Skeletal muscle tissue (tissue), 4 donors: Measurements from ENCODE around the gene NGDN. TPM values are rescaled to one million over a fixed set of nuclear protein-coding genes. Genes with fewer than 3 reads are reported as not detected.

ENCODE experiments used
- H3K27ac ChIP-seq: one replicate; pipeline ENCODE4 v1.7.0; 2013; ENCODE audit warnings: mild to moderate bottlenecking, low read depth, low read length, inconsistent platforms
- H3K27me3 ChIP-seq, 3 donors: one replicate each; pipeline ENCODE4 v1.7.0; 2013; ENCODE audit warnings: low read length in 3 of 3; ENCODE audit not compliant: control insufficient read depth in 3 of 3, insufficient read depth in 3 of 3
- H3K36me3 ChIP-seq, 3 donors: one replicate each; pipeline ENCODE4 v1.7.0; 2013; ENCODE audit warnings: low read length in 3 of 3; ENCODE audit not compliant: control insufficient read depth in 3 of 3, insufficient read depth in 3 of 3
- H3K4me1 ChIP-seq, 3 donors: one replicate each; pipeline ENCODE4 v1.7.0; 2013; ENCODE audit warnings: low read length in 3 of 3, mild to moderate bottlenecking in 3 of 3; ENCODE audit not compliant: control insufficient read depth in 3 of 3, insufficient read depth in 3 of 3
- H3K4me3 ChIP-seq, 3 donors: one replicate each; pipeline ENCODE4 v1.7.0; 2013; ENCODE audit warnings: low read length in 3 of 3
- H3K9ac ChIP-seq, 3 donors: one replicate each; pipeline ENCODE4 v1.7.0; 2013; ENCODE audit warnings: low read length in 3 of 3, mild to moderate bottlenecking in 3 of 3, moderate library complexity in 2 of 3, low read depth in 1 of 3
- H3K9me3 ChIP-seq, 3 donors: one replicate each; pipeline ENCODE4 v1.7.0; 2013; ENCODE audit warnings: low read length in 3 of 3; ENCODE audit not compliant: control insufficient read depth in 3 of 3
- total RNA-seq: library from RNA; depleted of rRNA; stranded (reverse); fragments of >200 nt; gene quantifications from one replicate; pipeline ENCODE4 v1.2.3, GENCODE V29; 2014
- donor health status: Osteomylitis.

The NGDN gene
- total RNA-seq, 1 donor from 2014 or later, result 32.4 TPM

GRCh38 chr14:23438101-23438971 lies 31.2 kb upstream of the NGDN start:
- Histone ChIP-seq H3K4me3 (peak overlapping the region; percentile 24 to 52 (median 47)), H3K4me1 (peaks cover 31 to 74% (median 70%) of the 10 kb centered on the region in 3 donors)

GRCh38 chr14:23439107-23439835 lies 30.2 kb upstream of the NGDN start:
- Histone ChIP-seq H3K27ac (peak overlapping the region; percentile 90), H3K9me3 (no peaks in the 10 kb centered on the region), H3K4me1 (peaks cover 31 to 78% (median 77%) of the 10 kb centered on the region in 3 donors), H3K27me3 (no peaks in the 10 kb centered on the region), H3K36me3 (peaks cover 0 to 12% (median 11%) of the 10 kb centered on the region in 3 donors), H3K9ac (peak overlapping the region in 2 of 3 donors; percentile 54 to 82), H3K4me3 (peak overlapping the region in 2 of 3 donors; percentile 6 to 52)

More at GRCh38 chr14:23438101-23438971, 31.2 kb upstream of the NGDN start:
- H3K27ac ChIP-seq, result peak overlapping the region; percentile 90
- peaks cover 4 to 21% (median 21%) of the 10 kb centered on the region in 3 donors for H3K36me3 ChIP-seq
- H3K9ac ChIP-seq, result peak overlapping the region; percentile 52 to 82 (median 69)
- H3K27me3 ChIP-seq, result no peaks in the 10 kb centered on the region
- H3K9me3 ChIP-seq, result no peaks in the 10 kb centered on the region

- Histone ChIP-seq H3K9me3 (no peaks in the 10 kb centered on the region), H3K9ac (no peak overlapping the region), H3K36me3 (no peaks in the 10 kb centered on the region), H3K4me1 (peaks cover 31 to 84% (median 84%) of the 10 kb centered on the region in 3 donors), H3K27ac (peak overlapping the region; percentile 90), H3K27me3 (no peaks in the 10 kb centered on the region), H3K4me3 (no peak overlapping the region)
Observed at GRCh38 chr14:23441076-23441475, 28.4 kb upstream of the NGDN start.

GRCh38 chr14:23442721-23443356 lies 26.7 kb upstream of the NGDN start:
- Histone ChIP-seq H3K4me1 (peaks cover 24 to 75% (median 75%) of the 10 kb centered on the region in 3 donors), H3K27ac (peak overlapping the region; percentile 90), H3K9me3 (no peaks in the 10 kb centered on the region), H3K9ac (peak overlapping the region in 2 of 3 donors; percentile 64 to 86), H3K36me3 (no peaks in the 10 kb centered on the region), H3K4me3 (peak overlapping the region in 2 of 3 donors; percentile 15 to 58), H3K27me3 (no peaks in the 10 kb centered on the region)

- H3K4me1 ChIP-seq, result peaks cover 18 to 69% (median 69%) of the 10 kb centered on the region in 3 donors
- peak overlapping the region; percentile 4 to 65 (median 27) for H3K4me3 ChIP-seq
- peak overlapping the region; percentile 90 for H3K27ac ChIP-seq
- H3K36me3 ChIP-seq, result no peaks in the 10 kb centered on the region
- no peaks in the 10 kb centered on the region for H3K9me3 ChIP-seq
- H3K27me3 ChIP-seq, result no peaks in the 10 kb centered on the region
- peak overlapping the region in 2 of 3 donors; percentile 64 to 86 for H3K9ac ChIP-seq
Observed at GRCh38 chr14:23443411-23443812, 26.1 kb upstream of the NGDN start.

GRCh38 chr14:23443881-23444280 lies 25.6 kb upstream of the NGDN start:
- H3K4me3 ChIP-seq, result peak overlapping the region; percentile 4 to 65 (median 27)
- H3K27ac ChIP-seq, result peak overlapping the region; percentile 90
- no peaks in the 10 kb centered on the region for H3K9me3 ChIP-seq
- peak overlapping the region; percentile 55 to 86 (median 64) for H3K9ac ChIP-seq
- no peaks in the 10 kb centered on the region for H3K27me3 ChIP-seq
- H3K4me1 ChIP-seq, result peaks cover 15 to 65% (median 64%) of the 10 kb centered on the region in 3 donors
- H3K36me3 ChIP-seq, result no peaks in the 10 kb centered on the region

GRCh38 chr14:23444314-23444713 lies 25.2 kb upstream of the NGDN start:
- Histone ChIP-seq H3K4me1 (peaks cover 10 to 61% (median 60%) of the 10 kb centered on the region in 3 donors), H3K4me3 (peak overlapping the region in 2 of 3 donors; percentile 27 to 65), H3K36me3 (no peaks in the 10 kb centered on the region), H3K9me3 (no peaks in the 10 kb centered on the region), H3K27ac (peak overlapping the region; percentile 90), H3K9ac (peak overlapping the region in 2 of 3 donors; percentile 55 to 86), H3K27me3 (no peaks in the 10 kb centered on the region)

GRCh38 chr14:23445773-23446172 lies 23.7 kb upstream of the NGDN start:
- Histone ChIP-seq H3K9me3 (no peaks in the 10 kb centered on the region), H3K36me3 (no peaks in the 10 kb centered on the region), H3K9ac (peak overlapping the region in 1 of 3 donors; percentile 71), H3K27ac (peak overlapping the region; percentile 90), H3K4me3 (peak overlapping the region in 1 of 3 donors; percentile 3), H3K4me1 (peaks cover 8 to 46% (median 45%) of the 10 kb centered on the region in 3 donors), H3K27me3 (no peaks in the 10 kb centered on the region)

GRCh38 chr14:23446291-23446851 lies 23.1 kb upstream of the NGDN start:
- H3K9me3 ChIP-seq, result no peaks in the 10 kb centered on the region
- peaks cover 8 to 40% (median 39%) of the 10 kb centered on the region in 3 donors for H3K4me1 ChIP-seq
- H3K4me3 ChIP-seq, result peak overlapping the region in 1 of 3 donors; percentile 7
- H3K27me3 ChIP-seq, result no peaks in the 10 kb centered on the region
- peak overlapping the region; percentile 35 to 71 (median 58) for H3K9ac ChIP-seq
- peak overlapping the region; percentile 90 for H3K27ac ChIP-seq
- H3K36me3 ChIP-seq, result no peaks in the 10 kb centered on the region
